ENCODE results near the gene EWSR1.

Gene EWSR1

DNA sequence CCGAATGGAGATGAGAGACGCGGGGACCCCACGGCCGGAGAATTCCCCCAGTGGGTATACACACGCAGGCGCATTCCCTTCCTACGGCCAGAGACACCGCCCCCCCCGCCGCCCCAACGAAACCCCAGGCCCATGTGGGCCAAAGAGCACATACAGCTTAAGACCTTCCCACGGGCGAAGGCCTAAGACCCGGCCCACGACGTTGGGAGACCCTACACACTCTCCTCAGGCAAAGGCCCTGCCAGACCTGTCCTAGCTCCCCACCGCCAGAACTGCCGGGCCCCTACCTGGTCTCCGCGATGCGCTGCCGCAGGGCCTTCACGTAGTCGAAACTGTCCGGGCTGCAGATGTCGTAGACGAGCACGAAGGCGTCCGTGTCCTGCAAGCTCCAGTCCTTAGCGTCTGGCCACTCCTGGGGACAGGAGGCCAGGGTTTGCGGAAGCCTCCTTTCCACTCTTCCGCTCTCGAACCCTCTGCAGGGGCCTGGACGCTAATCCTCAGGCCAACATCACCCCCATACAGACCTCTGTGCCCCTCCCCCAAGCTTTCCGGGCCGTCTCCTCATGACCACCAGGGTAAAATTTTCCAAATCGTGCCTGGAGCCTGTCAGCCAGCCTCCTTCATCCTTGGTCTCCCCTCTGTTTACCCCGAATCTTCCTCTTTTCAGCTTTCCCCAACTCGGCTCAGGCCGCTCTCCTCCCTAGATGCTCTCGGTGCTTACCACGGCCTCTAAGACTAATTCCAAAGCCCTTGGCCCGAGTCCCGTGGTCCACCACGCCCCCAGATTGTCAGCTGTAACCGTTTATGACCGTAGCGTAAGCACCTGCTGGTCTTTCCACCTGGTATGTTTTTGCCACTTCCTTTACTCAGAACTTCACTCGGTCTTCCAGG, 45.8 kb downstream of the EWSR1 start:
- no peak for DNase-seq (ENCODE audit: low spot score)
- in situ Hi-C loops (cut with MboI; ENCODE audit: low pct_unique_long_range_greater_than_20kb, low sequenced_read_pairs, unreplicated experiment): no loop called here
- TF ChIP-seq, protein P1, sequence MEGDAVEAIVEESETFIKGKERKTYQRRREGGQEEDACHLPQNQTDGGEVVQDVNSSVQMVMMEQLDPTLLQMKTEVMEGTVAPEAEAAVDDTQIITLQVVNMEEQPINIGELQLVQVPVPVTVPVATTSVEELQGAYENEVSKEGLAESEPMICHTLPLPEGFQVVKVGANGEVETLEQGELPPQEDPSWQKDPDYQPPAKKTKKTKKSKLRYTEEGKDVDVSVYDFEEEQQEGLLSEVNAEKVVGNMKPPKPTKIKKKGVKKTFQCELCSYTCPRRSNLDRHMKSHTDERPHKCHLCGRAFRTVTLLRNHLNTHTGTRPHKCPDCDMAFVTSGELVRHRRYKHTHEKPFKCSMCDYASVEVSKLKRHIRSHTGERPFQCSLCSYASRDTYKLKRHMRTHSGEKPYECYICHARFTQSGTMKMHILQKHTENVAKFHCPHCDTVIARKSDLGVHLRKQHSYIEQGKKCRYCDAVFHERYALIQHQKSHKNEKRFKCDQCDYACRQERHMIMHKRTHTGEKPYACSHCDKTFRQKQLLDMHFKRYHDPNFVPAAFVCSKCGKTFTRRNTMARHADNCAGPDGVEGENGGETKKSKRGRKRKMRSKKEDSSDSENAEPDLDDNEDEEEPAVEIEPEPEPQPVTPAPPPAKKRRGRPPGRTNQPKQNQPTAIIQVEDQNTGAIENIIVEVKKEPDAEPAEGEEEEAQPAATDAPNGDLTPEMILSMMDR (IDR thresholded peaks at IDR 0.05; ENCODE audit: extremely low read depth, insufficient read depth, missing control alignments): no peak

DNA sequence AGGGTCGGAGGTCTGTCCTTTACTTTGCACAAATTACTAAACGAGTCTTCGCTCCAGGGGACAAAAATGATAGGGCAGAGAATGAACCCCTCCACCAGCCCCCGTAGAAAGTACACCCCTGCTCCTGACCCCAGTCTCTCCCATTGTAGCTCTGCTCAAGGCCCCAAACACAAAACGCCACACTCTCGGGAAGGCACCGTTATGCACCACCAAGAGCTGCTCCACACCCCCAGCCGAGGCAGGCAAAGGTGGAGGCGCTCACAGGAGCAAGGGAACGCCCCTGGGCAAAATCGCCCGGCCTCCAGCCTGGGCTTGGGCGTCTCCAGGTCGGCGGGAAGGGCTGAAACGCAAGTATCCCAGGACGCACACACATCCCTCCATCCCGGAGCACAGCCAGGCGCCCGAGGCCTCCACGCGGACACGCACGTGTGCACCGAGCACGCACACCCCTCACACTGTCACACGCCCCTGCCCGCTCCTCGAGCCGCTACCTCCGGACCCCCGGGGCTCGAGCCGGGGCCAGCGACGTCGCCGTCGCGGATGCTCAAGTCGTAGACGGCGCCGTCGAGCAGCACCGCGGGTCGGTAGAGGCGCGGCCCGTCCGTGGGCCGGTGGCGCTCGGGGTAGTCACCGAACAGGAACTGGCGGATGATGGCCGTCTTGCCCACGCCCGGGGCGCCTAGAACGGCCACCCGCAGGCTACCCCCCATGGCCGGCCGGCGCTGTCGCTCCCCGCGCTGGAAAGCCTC, 46.6 kb downstream of the EWSR1 start:
- DNase-seq (ENCODE audit: low spot score): no peak
- in situ Hi-C loops (cut with MboI; ENCODE audit: low pct_unique_long_range_greater_than_20kb, low sequenced_read_pairs, unreplicated experiment): no loop called here
- TF ChIP-seq, protein P1 (IDR thresholded peaks at IDR 0.05; ENCODE audit: extremely low read depth, insufficient read depth, missing control alignments): no peak

DNA sequence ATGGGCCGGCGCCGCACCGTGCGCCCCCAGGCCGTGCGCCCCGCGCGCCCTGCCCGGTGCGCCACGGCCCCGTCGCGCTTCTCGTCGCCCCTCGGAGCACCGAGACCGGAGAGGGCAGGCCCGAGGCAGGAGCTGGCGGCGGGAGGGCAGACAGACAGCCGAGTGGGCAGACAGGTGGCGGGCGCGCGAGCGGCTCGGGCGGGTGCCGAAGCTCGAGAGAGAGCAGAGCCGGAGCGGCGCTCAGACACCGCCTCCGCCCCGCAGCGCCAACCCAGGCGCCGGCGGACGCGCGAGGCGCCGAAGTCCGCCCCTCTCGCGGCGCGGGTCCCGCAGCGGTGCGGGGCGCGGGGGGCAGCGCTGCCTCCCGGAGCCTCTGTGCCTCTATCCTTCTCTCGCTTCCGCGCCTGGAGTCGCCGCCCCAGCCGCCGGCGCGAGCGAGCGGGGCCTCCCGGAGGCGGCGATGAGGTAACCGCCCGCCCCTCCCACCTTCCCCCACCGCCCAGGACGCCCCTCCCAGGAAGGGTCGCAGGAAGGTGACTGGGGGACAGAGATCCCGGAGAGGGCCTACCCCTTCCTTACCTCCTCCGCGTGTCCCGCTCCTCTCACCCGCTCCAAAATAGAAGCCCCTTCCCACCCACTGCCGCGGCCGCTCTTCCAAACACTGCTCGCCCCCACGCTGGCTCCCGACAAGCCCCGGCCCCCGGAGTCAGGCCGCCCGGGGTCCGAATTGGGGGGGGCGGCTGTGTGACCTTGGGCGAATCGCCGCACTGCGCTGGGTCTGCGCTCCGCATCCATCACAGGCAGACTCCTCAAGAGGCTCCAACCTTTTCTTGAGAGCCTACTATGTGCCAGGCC, 47.4 kb downstream of the EWSR1 start, which contains the start of gene RASL10A:
TSS of gene RASL10A (minus strand) at position 412 of the 855 bp plus-strand sequence. CDS start 451 bp downstream, outside the sequence.
- in situ Hi-C loops (cut with MboI; ENCODE audit: low pct_unique_long_range_greater_than_20kb, low sequenced_read_pairs, unreplicated experiment): no loop called here
- TF ChIP-seq, protein P1 (IDR thresholded peaks at IDR 0.05; ENCODE audit: extremely low read depth, insufficient read depth, missing control alignments): no peak
- peak; percentile 74 for DNase-seq (ENCODE audit: low spot score)

DNA sequence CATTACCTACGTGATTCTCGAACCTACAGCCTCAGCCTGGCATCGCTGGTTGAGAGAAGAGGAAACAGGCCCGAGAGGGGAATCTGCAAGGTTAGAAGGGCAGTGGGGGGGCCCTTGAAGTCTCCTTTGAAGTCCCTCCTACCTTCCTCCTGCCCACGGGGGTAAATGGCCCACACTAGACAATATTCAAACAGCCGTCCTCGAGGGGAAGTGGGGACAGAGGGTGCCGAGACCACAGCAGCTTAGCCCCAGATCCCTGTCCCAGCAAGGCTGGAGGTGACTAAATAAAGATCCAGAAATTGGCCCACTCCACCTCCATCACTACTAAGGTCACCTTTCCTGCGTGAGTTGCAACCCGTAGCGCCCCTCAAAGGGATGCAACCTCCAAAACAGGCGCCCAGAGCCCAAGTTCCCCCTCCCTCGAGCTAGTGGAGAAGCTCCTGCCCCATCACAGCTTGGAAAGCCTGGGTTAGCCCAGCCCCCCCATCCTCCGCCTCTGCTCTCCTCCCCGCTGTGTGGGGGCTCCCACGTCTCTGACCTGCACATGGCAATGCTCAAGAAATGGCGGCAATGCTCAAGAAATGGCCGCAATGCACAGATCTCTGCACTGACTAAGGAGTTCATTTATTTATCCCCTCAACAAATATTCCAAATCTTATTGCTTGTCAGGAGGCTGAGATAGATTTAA, 48.2 kb downstream of the EWSR1 start:
- in situ Hi-C loops (cut with MboI; ENCODE audit: low pct_unique_long_range_greater_than_20kb, low sequenced_read_pairs, unreplicated experiment): no loop called here
- no peak for DNase-seq (ENCODE audit: low spot score)
- TF ChIP-seq, protein P1 (IDR thresholded peaks at IDR 0.05; ENCODE audit: extremely low read depth, insufficient read depth, missing control alignments): no peak

DNA sequence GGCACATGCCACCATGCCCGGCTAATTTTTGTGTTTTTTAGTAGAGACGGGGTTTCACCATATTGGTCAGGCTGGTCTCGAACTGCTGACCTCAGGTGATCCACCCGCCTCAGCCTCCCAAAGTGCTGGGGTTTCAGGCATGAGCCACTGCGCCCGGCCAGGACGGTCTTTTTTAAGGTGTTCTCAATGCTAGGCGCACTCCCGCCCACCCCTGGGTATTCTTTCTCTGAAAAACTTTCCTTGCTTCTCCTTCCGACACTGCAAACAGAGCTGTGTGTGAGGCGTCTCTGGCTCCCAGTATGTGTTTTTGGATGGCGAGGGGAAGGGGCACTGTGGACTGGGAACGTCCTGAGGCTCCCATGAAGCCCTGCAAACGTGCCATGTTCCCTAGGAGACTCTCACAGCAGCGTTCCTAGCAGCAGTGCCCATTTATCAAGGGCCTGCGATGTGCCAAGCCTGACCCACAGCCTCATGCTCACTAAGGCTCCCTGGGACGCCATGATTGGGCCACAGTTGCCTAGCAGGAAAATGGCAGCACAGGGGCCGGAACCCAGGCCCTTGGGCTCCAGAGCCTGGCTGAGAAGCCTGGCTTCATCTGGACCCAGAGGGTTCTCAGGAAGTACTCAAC, 49.9 kb downstream of the EWSR1 start:
- in situ Hi-C loops (cut with MboI; ENCODE audit: low pct_unique_long_range_greater_than_20kb, low sequenced_read_pairs, unreplicated experiment): no loop called here
- no peak for DNase-seq (ENCODE audit: low spot score)
- TF ChIP-seq, protein P1 (IDR thresholded peaks at IDR 0.05; ENCODE audit: extremely low read depth, insufficient read depth, missing control alignments): no peak

All from GM13977 (cell line).